Measurements from ENCODE around the gene SLC31A1. TPM values are rescaled to one million over a fixed set of nuclear protein-coding genes. Genes with fewer than 3 reads are reported as not detected.

The SLC31A1 gene
- total and polyA plus RNA-seq, 10 donors, result 3.0 to 22.7 (median 18.6) TPM

DNA sequence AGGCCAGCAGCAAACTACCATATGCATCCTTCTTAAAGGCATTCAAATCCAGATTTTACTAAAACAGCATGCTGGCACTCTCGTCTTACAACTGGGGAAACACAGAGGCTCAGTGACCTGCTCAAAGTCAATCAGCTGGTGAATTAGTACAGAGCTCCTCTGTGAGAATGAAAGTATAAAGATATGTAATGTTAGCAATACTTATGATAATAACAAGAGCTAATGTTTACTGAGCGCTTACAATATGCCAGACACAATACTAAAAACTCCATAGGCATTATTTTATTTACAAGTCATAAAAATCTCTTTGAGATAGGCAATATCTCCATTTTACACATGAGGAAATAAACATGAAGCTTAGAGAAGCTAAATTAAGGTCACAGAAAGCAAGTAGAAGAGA is 28.9 kb upstream of the SLC31A1 start:
- 45 to 96% (median 71%) methylated on average over 2 of the region's 2 CpGs for WGBS, 5 donors
- no peak for DNase-seq
- Histone ChIP-seq H3K4me1 (peaks cover 0 to 25% (median 9%) of the 10 kb centered on the region in 6 donors), H3K9me3 (no peaks in the 10 kb centered on the region), H3K27me3 (replicated peaks in 1 of 7) (no peaks in the 10 kb centered on the region), H3K27ac (no peak overlapping the region), H3K36me3 (peaks cover 3 to 99% (median 70%) of the 10 kb centered on the region in 6 donors), H3K4me3 (no peak overlapping the region)
- intact Hi-C loops (cut with DNase I; ENCODE audit: low total_unique reads), result no loop called here
- TF ChIP-seq, protein P1, sequence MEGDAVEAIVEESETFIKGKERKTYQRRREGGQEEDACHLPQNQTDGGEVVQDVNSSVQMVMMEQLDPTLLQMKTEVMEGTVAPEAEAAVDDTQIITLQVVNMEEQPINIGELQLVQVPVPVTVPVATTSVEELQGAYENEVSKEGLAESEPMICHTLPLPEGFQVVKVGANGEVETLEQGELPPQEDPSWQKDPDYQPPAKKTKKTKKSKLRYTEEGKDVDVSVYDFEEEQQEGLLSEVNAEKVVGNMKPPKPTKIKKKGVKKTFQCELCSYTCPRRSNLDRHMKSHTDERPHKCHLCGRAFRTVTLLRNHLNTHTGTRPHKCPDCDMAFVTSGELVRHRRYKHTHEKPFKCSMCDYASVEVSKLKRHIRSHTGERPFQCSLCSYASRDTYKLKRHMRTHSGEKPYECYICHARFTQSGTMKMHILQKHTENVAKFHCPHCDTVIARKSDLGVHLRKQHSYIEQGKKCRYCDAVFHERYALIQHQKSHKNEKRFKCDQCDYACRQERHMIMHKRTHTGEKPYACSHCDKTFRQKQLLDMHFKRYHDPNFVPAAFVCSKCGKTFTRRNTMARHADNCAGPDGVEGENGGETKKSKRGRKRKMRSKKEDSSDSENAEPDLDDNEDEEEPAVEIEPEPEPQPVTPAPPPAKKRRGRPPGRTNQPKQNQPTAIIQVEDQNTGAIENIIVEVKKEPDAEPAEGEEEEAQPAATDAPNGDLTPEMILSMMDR (IDR thresholded peaks at IDR 0.05 in 8 of 11, conservative IDR thresholded peaks at IDR 0.05 in 3 of 11), result no peak
- TF ChIP-seq POLR2A (IDR thresholded peaks at IDR 0.05), result no peak
- no peak for TF ChIP-seq POLR2AphosphoS5 (IDR thresholded peaks at IDR 0.05)

DNA sequence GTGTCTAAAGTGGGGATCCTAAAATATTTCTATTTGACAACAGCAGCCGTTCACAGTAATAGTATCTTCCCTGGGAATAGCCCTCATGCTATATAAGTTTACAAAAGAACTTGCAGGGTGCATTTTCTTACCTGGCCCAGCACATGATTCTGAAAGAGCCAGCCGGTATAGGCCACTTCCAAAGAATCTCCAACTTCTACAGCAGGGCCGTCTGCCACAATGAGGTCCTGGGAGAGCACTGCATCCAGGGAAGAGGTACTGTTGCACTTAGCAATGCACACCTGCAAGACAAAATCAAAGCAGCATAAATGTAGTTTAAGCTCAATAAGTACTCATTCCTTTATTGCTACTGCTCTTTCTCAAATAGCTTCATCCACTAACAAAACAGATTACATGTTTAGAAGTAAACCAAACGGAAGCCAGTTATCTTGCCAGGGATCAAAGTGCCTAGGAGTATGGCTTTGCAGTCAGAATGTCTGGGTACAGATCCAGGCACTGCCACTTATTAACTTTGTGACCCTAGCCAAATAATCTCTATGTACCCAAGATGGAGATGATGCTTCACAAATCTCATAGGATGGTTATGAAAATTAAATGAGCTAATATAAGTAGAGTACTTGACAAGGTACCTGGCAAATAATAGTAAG is 21.5 kb upstream of the SLC31A1 start:
- no peaks in the 10 kb centered on the region for H3K9me3 ChIP-seq
- no peaks in the 10 kb centered on the region for H3K4me1 ChIP-seq
- no peaks in the 10 kb centered on the region for H3K27me3 ChIP-seq (replicated peaks in 1 of 7)
- peaks cover 6 to 100% (median 79%) of the 10 kb centered on the region in 6 donors for H3K36me3 ChIP-seq
- TF ChIP-seq POLR2AphosphoS5 (IDR thresholded peaks at IDR 0.05) (no peak), POLR2A (IDR thresholded peaks at IDR 0.05) (no peak)
- TF ChIP-seq, protein P1 (IDR thresholded peaks at IDR 0.05 in 8 of 11, conservative IDR thresholded peaks at IDR 0.05 in 3 of 11), result no peak
- no peak overlapping the region for H3K4me3 ChIP-seq
- intact Hi-C loops (cut with DNase I; ENCODE audit: low total_unique reads), result no loop called here
- 74 to 98% (median 86%) methylated on average over 4 of the region's 4 CpGs for WGBS, 5 donors
- DNase-seq, result no peak
- H3K27ac ChIP-seq, result no peak overlapping the region

DNA sequence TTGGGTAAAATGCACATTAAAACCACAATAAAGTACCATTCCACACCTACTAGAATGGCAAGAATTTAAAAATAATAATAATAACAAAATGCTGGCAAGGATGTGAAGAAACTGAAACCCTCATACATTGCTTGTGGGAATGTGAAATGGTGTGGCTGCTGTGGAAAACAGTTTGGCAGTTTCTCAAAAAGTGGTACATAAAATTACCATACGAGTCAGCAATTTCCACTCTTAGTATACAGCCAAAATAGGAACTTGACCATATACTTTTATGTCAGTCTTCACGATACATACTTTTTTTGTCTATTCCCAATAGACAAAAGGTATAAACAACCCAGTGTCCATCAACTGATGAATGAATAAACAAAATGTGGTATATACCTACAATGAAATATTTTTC is 15.9 kb upstream of the SLC31A1 start:
- TF ChIP-seq POLR2AphosphoS5 (IDR thresholded peaks at IDR 0.05) (no peak), POLR2A (IDR thresholded peaks at IDR 0.05) (no peak)
- TF ChIP-seq, protein P1 (IDR thresholded peaks at IDR 0.05 in 8 of 11, conservative IDR thresholded peaks at IDR 0.05 in 3 of 11), result no peak
- Histone ChIP-seq H3K4me3 (no peak overlapping the region), H3K9me3 (no peaks in the 10 kb centered on the region), H3K27ac (peak overlapping the region in 4 of 8 donors; percentile 2 to 73 (median 64)), H3K27me3 (replicated peaks in 1 of 7) (no peaks in the 10 kb centered on the region), H3K36me3 (peaks cover 3 to 100% (median 68%) of the 10 kb centered on the region in 6 donors), H3K4me1 (peaks cover 0 to 43% (median 17%) of the 10 kb centered on the region in 6 donors)
- intact Hi-C loops (cut with DNase I; ENCODE audit: low total_unique reads), result no loop called here
- DNase-seq, result no peak
- WGBS, 5 donors, result 57 to 78% (median 63%) methylated on average over 2 of the region's 2 CpGs

DNA sequence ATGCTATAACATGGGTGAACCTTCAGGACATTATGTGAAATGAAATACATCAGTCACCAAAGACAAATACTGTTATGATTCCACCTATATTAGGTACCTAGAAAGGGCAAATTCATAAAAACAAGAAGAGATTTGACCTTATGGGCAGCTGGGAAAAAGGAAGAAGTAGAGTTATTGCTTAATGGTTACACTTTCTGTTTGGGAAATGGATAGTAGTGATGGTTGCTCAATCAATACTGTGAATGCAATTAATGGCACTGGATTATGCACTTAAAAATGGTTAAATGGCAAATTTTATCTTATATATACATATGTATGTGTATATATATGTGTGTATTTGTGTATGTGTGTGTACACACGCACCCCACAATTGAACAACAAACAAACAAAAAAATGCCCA is 15.5 kb upstream of the SLC31A1 start:
- intact Hi-C loops (cut with DNase I; ENCODE audit: low total_unique reads), result no loop called here
- H3K27ac ChIP-seq, result peak overlapping the region in 4 of 8 donors; percentile 2 to 73 (median 64)
- H3K9me3 ChIP-seq, result no peaks in the 10 kb centered on the region
- peaks cover 0 to 46% (median 17%) of the 10 kb centered on the region in 6 donors for H3K4me1 ChIP-seq
- TF ChIP-seq, protein P1 (IDR thresholded peaks at IDR 0.05 in 8 of 11, conservative IDR thresholded peaks at IDR 0.05 in 3 of 11), result no peak
- TF ChIP-seq POLR2AphosphoS5 (IDR thresholded peaks at IDR 0.05), result no peak
- TF ChIP-seq POLR2A (IDR thresholded peaks at IDR 0.05), result no peak
- peaks cover 3 to 100% (median 69%) of the 10 kb centered on the region in 6 donors for H3K36me3 ChIP-seq
- DNase-seq, result no peak
- H3K27me3 ChIP-seq (replicated peaks in 1 of 7), result no peaks in the 10 kb centered on the region
- WGBS, 5 donors, result 87 to 100% (median 98%) methylated on average over 1 of the region's 1 CpG
- H3K4me3 ChIP-seq, result no peak overlapping the region
